Activated naive CD4-positive, alpha-beta T cell treated with anti-CD3 and anti-CD28 coated beads, Interleukin-2, amount 50 U/mL, for 24 hours (primary cell): ENCODE results near the gene FAM53B.
A peak's percentile ranks its signal among the peaks of the same experiment; 100 is the strongest.
"Not testable (repeated sequence)": the region's sequence is repeated elsewhere in the genome, so short reads cannot be mapped to it uniquely, and the experiment has no call there.

Source experiments
- H3K27ac Mint-ChIP-seq: one replicate; pipeline ENCODE4 v1.8.0; 2021; ENCODE audit warnings: mild to moderate bottlenecking, mixed read lengths
- H3K27me3 Mint-ChIP-seq: one replicate; pipeline ENCODE4 v1.8.0; 2021; ENCODE audit warnings: mixed read lengths
- H3K36me3 Mint-ChIP-seq: one replicate; pipeline ENCODE4 v1.8.0; 2021; ENCODE audit warnings: mixed read lengths
- H3K4me1 Mint-ChIP-seq: one replicate; pipeline ENCODE4 v1.8.0; 2021; ENCODE audit warnings: mixed read lengths
- H3K4me3 Mint-ChIP-seq: one replicate; pipeline ENCODE4 v1.8.0; 2021; ENCODE audit warnings: mild to moderate bottlenecking, mixed read lengths
- H3K9me3 Mint-ChIP-seq: one replicate; pipeline ENCODE4 v1.8.0; 2021; ENCODE audit warnings: mixed read lengths

FAM53B gene

DNA sequence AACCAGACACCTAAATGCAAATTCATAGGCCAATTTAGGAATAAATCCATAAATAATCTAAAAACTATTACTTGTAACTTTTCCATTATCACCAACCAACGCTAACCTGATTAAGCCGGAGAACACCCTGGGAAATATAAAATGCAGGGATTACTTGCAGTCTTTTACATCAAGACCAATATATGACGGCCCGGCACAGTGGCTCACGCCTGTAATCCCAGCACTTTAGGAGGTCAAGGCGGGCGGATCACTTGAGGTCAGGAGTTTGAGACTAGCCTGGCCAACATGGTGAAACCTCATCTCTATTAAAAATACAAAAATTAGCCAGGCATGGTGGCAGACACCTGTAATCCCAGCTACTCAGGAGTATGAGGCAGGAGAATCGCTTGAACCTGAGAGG lies 2.3 kb upstream of the FAM53B start:
- H3K27me3 Mint-ChIP-seq, result not testable (repeated sequence)
- peaks cover 39% of the 10 kb centered on the region for H3K4me1 Mint-ChIP-seq

DNA sequence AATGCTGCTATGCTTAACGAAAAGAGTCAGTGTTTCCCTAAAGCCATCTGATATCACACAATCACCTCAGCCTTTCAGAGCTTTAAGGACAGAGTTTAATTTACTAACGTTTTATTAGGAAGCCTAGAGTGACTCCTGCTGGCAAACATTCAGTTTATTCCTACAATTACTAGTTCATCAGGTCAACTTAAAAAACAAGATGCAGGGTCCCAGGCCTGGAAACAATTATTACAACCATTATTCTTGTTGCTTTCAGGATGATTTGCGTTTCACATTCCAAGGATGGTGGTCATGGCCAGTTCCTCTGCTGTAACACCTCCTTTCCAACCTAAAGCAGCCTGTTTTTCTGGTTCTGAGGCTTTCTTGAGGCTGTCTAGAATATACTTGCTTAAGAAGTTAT lies 1.5 kb upstream of the FAM53B start:
- no peaks in the 10 kb centered on the region for H3K36me3 Mint-ChIP-seq
- no peaks in the 10 kb centered on the region for H3K27me3 Mint-ChIP-seq
- peaks cover 47% of the 10 kb centered on the region for H3K4me1 Mint-ChIP-seq
- H3K4me3 Mint-ChIP-seq, result peak overlapping the region; percentile 33
- no peak overlapping the region for H3K27ac Mint-ChIP-seq
- no peaks in the 10 kb centered on the region for H3K9me3 Mint-ChIP-seq

More for the DNA sequence above, 2.3 kb upstream of the FAM53B start:
- not testable (repeated sequence) for H3K4me3 Mint-ChIP-seq, H3K9me3 Mint-ChIP-seq, H3K27ac Mint-ChIP-seq, H3K36me3 Mint-ChIP-seq

DNA sequence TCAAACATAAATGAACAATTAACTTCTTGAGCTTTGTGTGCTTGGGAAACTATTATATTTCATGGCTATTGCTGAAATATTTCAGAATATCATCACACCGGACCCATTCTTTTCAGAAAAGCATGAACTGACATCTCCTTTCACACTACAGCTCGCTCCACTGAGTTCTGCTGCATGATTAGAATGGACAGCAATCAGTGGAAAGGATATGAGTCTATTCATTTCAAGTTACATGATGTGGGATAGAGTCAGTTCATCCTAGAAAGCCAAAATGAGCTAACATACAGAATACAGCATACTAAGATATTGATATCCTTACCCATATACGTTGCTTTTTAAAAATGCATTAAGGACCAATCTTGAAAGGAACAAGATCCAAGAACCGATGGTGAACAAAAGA lies 1.1 kb upstream of the FAM53B start:
- Mint-ChIP-seq H3K9me3 (no peaks in the 10 kb centered on the region), H3K27me3 (no peaks in the 10 kb centered on the region), H3K4me1 (peaks cover 51% of the 10 kb centered on the region), H3K36me3 (no peaks in the 10 kb centered on the region), H3K27ac (no peak overlapping the region), H3K4me3 (peak overlapping the region; percentile 83)

DNA sequence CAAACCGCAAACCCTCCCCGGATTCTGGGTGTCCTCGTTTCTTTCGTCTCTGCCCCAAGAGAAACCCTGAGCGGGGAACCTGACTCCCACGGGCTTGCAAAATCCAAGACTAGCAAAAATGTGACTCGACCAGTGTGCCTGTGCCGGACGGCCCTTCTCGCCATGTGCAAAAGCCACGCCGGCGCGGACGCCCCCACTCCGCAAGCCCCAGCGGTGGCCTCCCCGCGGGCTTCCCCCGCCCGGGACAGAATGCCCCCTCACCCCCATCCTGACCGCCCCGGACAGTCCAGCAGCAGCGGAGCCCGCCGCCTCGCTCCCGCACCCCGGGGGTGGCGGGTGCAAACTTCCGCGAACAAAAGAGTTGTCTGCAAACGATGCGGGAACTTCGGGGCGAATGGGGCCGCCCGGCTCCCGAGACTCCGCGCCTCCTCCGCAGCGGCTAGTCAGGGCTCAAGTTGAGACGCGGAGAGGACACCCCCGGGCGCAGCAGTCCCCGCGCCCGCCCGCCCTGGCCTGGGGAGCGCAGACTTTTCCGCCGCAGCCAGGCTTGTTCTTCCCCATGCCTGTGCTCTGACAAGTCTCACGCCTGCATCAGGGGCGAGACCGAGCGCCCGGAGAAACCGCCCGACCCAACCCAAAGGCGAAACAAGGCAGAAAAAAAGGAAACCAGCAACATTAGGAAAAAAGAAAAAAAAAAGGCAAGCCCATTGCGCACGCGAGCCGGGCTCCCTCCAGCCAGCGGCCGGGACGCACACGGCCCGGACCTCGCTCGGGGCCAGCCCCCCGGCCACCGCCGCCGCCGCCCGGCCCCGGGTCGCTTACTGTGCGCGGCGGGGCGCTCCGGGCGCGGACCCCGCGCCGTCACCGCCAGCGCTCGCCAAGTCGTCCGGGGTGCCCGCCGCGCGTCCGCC lies 732 bp downstream of the FAM53B start:
- no peaks in the 10 kb centered on the region for H3K27me3 Mint-ChIP-seq
- no peaks in the 10 kb centered on the region for H3K36me3 Mint-ChIP-seq
- H3K4me1 Mint-ChIP-seq, result peaks cover 59% of the 10 kb centered on the region

DNA sequence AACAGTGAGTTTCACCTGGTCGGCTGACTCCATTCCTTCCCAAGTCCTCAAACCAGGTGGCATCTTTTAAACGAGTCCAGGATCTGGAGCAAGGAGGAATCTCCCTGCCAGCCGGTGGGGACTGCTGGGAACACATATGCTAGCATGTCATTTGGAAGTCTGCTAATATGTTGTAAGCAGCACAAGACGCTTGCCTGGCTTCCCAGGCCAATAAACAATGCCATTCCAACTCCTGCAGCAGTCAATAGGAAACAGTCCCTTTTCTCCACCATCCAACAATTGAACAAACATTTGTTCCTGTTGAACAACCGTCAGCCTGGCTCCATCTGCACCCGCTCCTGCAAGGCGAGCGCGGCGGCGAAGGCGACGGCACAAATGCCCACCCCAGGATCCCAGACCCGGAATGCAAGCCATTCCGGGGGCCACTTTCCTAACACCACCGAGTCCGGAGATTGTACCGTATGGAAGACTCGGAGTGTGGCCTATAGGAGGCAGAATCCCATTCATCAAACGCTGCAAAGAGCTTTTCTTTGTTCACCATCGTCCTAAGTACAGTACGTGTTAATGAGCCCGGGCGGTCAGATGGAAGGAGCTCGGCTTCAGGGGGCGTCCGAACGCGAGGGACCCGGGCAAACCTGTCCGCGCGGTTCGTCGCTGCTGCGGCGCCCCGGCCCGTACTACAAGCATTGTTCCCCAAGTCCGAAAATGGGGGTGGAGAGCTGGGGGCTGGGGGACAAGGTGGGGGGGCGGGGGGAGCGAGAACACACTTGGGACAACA lies 1.6 kb downstream of the FAM53B start:
- no peaks in the 10 kb centered on the region for H3K9me3 Mint-ChIP-seq
- H3K4me1 Mint-ChIP-seq, result peaks cover 65% of the 10 kb centered on the region
- no peaks in the 10 kb centered on the region for H3K36me3 Mint-ChIP-seq
- H3K27me3 Mint-ChIP-seq, result no peaks in the 10 kb centered on the region
- peak overlapping the region; percentile 97 for H3K4me3 Mint-ChIP-seq
- peak overlapping the region; percentile 93 for H3K27ac Mint-ChIP-seq

More for the DNA sequence above, 732 bp downstream of the FAM53B start:
- H3K9me3 Mint-ChIP-seq, result no peaks in the 10 kb centered on the region
- H3K4me3 Mint-ChIP-seq, result peak overlapping the region; percentile 97
- H3K27ac Mint-ChIP-seq, result peak overlapping the region; percentile 99

DNA sequence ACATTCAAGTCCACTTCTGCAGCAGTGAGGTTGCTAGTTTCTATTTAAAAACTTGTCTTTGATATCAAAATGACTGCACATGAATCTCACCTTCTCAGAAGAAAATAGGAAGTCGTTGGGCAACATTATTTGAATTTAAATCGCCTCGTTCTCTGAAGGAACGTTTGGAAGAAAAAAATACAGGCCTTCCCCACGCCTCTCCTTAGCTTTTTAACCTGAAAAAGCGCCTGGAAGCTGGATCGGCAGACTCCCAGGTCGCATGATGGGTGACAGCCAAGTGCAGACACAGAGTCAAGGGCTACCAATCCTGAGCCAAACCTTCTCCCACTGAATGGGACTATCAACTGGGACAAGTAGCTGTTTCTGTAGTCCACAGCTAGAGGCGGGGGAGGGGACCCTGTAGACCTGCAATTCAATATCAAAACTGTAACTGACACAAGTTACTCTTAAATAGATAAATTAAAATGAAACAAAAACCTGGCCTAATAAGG lies 2.2 kb downstream of the FAM53B start:
- H3K4me3 Mint-ChIP-seq, result peak overlapping the region; percentile 97
- no peaks in the 10 kb centered on the region for H3K9me3 Mint-ChIP-seq
- no peak overlapping the region for H3K27ac Mint-ChIP-seq
- no peaks in the 10 kb centered on the region for H3K36me3 Mint-ChIP-seq
- H3K4me1 Mint-ChIP-seq, result peaks cover 71% of the 10 kb centered on the region
- H3K27me3 Mint-ChIP-seq, result no peaks in the 10 kb centered on the region

DNA sequence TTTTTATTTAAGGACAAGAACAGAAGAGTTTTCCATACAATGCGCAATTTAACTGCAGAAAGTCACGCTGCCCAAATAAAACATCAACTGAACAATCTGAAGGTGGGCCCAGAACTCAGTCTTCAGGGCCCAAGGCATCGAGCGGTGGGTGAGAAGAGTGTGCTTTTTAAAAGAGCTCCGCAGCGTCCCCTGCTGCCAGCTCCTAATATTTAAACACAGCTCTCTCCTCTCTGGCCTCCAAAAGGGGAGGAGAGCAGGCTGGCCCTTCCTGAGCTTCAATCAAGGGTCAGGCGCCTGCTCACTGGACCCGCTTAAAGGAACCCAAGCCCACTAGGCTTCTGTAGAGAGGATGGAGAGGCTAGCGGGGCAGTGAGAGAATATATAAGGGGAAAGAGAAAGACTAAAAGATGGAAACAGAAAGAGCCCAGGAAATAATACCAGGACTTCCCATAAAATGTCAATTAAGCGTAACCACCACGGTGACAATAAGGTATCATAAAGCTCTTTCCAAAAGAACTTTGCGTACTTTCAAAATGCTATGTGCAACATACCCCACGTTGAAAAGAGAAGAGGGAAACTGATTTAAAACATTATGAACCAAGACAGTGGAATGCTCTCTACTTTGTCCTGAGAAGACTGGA lies 2.8 kb downstream of the FAM53B start:
- H3K4me1 Mint-ChIP-seq, result peaks cover 77% of the 10 kb centered on the region
- peak overlapping the region; percentile 93 for H3K27ac Mint-ChIP-seq
- no peaks in the 10 kb centered on the region for H3K9me3 Mint-ChIP-seq
- H3K4me3 Mint-ChIP-seq, result peak overlapping the region; percentile 90
- H3K27me3 Mint-ChIP-seq, result no peaks in the 10 kb centered on the region
- H3K36me3 Mint-ChIP-seq, result no peaks in the 10 kb centered on the region

DNA sequence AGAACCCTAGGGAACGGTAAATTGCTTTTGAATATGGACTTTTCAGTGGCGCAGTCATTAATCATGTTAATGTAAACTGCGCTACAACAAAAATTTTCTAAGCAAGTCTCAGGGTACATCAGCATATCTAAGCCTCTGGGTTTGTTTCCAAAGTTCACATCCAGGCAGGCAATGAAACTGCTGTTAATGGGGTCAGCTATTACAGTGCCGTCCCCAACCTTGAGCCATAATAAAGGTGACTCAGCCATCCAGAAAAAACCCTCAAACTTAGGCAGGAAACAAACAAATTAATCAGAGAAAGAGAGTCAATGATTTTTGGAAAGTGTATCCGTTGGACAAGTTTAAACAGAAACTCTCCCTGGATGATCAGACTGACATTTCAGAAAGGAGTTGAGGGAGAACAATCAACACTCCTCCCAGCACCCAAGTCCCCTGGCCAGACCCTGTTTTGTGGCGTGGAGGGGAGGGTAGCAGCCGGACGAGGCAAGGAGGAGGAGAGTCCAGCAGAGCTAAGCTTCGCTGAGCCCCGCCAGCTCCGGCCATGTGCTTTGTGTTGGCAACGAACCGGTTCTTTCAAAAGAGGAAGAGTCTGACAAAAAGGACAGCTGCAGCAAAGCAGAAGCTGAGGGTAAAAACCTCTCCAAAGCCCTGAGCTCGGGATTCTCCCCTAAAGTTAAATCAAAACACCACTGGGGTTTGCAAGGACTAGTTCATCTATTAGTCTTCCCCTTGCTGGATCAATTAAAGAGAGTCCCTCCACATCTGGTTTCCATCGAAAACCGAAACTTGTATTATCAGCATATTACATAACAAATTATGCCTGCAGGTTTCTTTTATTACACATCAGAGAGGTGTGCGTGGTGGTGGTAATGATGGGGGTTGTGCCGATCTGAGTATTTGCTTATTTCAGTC lies 3.6 kb downstream of the FAM53B start:
- no peaks in the 10 kb centered on the region for H3K9me3 Mint-ChIP-seq
- H3K27ac Mint-ChIP-seq, result peak overlapping the region; percentile 93
- no peaks in the 10 kb centered on the region for H3K27me3 Mint-ChIP-seq
- no peaks in the 10 kb centered on the region for H3K36me3 Mint-ChIP-seq
- H3K4me3 Mint-ChIP-seq, result peak overlapping the region; percentile 90
- H3K4me1 Mint-ChIP-seq, result peaks cover 84% of the 10 kb centered on the region

DNA sequence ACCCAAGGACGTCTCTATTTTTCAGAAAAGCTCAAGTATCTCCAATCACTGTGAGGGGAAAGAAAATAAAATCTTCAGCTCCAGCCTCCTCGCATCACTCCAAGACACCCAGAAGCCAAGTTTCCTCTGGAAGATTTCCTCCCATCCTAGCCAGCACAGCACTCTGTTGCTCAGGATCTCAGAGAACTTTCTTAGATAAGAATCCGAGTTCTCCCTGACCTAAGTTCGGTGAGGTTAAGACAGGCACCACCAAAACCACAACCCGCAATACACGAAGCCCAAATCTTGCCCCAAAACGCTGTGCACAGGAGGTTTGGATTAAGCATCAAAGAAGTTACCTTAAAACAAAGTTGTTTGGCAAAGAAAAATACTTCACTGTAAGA lies 4.2 kb downstream of the FAM53B start:
- Mint-ChIP-seq H3K27ac (peak overlapping the region; percentile 15), H3K9me3 (no peaks in the 10 kb centered on the region), H3K27me3 (no peaks in the 10 kb centered on the region), H3K4me1 (peaks cover 84% of the 10 kb centered on the region), H3K36me3 (no peaks in the 10 kb centered on the region), H3K4me3 (peak overlapping the region; percentile 75)

DNA sequence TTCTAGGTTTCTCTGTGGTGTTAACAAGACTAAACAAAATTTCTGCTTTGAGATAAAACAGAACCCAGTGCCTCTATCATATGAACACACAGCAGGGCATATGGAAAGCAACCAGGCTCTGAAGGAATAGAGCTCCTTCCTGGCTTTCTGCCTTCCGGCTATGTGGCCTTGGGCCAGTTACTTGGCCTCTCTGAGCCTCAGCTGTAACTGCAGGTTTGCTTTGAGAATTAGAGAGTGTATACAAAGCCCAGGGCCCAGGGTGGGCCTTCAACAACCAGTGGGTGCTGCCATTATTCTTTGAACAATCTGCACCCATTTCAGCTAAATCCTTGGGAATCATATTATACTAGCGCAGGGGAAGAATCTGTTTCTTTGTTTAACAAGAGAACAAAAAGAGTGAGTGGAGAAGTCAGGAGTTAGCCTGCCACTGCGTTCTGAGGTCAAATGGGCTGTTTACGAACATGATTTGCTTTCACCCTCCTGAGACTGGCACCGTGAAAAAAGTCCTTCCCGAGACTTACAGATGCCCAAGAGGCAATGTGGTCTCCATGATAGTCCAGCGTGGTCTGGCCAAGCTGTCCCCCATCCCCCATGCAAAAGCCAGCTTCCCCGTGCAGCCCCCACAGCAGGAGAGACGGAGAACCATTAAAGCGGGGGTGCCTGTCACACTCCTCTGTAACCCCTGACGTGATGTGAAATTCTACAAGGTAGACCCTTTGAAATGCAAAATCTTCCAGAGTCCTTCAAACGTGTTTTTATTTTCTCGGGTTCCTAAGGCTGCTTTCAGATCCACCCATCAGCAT lies 4.9 kb downstream of the FAM53B start:
- Mint-ChIP-seq H3K36me3 (no peaks in the 10 kb centered on the region), H3K9me3 (no peaks in the 10 kb centered on the region), H3K27me3 (no peaks in the 10 kb centered on the region), H3K4me3 (peak overlapping the region; percentile 75), H3K27ac (peak overlapping the region; percentile 81), H3K4me1 (peaks cover 87% of the 10 kb centered on the region)

DNA sequence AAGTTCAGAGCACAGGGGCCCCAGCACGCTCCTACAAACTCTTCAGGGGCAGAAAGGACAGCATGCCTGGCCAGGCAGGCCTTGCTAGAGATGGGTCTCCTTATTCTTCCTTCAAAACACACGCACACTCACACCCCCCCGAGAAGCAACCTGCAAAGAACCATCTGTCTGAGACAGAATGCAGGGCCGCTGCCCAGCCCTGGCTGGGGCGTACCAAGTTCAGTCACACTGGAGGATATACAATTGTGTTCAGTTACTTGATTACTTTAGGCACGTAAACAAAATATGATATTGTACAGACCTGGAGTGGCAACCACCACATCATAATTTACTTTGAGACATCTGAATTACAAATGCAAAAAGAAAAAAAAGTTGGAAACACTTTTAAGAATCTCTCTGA lies 5.7 kb downstream of the FAM53B start:
- H3K27ac Mint-ChIP-seq, result no peak overlapping the region
- peaks cover 96% of the 10 kb centered on the region for H3K4me1 Mint-ChIP-seq
- H3K27me3 Mint-ChIP-seq, result no peaks in the 10 kb centered on the region
- no peak overlapping the region for H3K4me3 Mint-ChIP-seq
- no peaks in the 10 kb centered on the region for H3K9me3 Mint-ChIP-seq
- no peaks in the 10 kb centered on the region for H3K36me3 Mint-ChIP-seq

DNA sequence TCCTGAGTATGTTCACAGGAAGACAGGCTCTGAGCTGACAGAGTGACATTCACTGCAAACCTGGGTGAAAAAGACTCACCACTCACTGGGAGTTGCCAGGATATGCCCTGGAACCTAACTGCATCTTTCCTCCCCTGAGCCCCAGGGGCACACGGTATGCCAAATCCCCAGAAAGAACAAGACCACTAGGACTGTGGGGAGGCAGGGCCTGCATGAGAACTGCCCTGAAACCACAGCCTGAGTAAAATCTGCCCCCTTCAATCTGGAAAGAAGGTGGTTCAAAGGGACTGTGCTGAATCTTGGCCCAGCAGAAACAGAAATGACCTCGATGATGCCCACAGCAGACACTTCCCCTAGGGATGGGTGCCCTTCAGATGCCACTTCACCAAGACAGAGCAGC lies 6.5 kb downstream of the FAM53B start:
- no peaks in the 10 kb centered on the region for H3K9me3 Mint-ChIP-seq
- peaks cover 100% of the 10 kb centered on the region for H3K4me1 Mint-ChIP-seq
- H3K27me3 Mint-ChIP-seq, result no peaks in the 10 kb centered on the region
- no peak overlapping the region for H3K4me3 Mint-ChIP-seq
- H3K36me3 Mint-ChIP-seq, result peaks cover 2% of the 10 kb centered on the region
- H3K27ac Mint-ChIP-seq, result no peak overlapping the region

DNA sequence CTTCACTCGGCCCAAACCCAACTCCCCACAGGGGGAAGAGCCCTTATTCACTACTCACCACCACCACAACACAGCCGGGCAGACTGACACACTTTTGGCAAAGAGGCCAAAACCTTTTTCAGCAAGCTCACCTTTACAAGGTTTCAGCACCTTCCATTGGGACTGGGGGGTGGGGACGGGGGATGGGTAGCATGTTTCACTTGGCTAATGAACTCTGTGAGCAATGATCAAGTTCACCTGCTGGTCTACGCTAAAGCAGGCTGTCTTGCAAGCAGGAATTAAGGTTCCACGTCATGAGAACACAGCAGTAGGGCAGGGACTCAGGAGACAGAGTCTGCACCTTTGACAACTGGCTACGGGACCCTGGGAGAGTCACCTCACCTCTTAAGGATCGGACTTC lies 7.0 kb downstream of the FAM53B start:
- H3K9me3 Mint-ChIP-seq, result no peaks in the 10 kb centered on the region
- no peaks in the 10 kb centered on the region for H3K27me3 Mint-ChIP-seq
- H3K36me3 Mint-ChIP-seq, result peaks cover 2% of the 10 kb centered on the region
- H3K27ac Mint-ChIP-seq, result no peak overlapping the region
- H3K4me3 Mint-ChIP-seq, result no peak overlapping the region
- H3K4me1 Mint-ChIP-seq, result peaks cover 99% of the 10 kb centered on the region

DNA sequence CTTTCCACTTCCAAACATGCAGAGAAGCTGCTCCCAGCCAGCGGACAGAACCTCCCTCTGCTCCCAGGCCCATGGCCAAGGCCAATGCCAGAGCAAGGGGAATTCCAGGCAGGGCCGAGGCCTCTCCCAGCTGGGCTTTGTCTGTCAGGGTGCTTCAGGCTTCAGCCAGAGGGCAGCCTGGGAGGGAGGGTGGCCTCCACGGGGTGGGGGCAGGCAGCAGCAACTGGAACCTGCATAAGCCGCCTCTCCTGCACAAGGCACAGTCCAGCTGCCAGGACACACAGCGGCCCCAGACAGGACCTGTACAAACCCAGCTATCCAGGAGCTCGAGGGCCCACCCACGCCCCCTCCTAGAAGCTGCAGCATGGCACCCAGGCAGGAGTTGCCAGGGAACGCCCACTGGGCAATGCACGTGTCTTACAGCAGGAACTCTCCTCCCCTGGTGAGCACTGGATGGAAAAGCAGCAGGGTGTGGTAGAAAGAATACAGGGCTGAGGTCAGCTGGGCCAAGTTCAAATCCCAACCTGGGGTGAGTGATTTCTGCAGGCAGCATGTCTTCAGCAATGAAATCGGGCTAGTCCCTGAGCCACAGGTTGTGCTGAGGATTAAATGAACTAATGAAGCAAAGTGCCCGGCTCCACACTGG lies 7.6 kb downstream of the FAM53B start:
- Mint-ChIP-seq H3K36me3 (peaks cover 2% of the 10 kb centered on the region), H3K4me3 (no peak overlapping the region), H3K4me1 (peaks cover 98% of the 10 kb centered on the region), H3K9me3 (no peaks in the 10 kb centered on the region), H3K27ac (peak overlapping the region; percentile 35), H3K27me3 (no peaks in the 10 kb centered on the region)
